Ishikawa (cell line): ENCODE measurements around the gene CHPT1.

Experiments
- CEBPB ChIP-seq: IDR thresholded peaks from 2 replicates; pipeline ENCODE4 v1.6.1; 2012
- CREB1 ChIP-seq: IDR thresholded peaks from 2 replicates; pipeline ENCODE4 v1.6.1; 2012; ENCODE audit warnings: low read depth
- EGR1 ChIP-seq: IDR thresholded peaks from 2 replicates; pipeline ENCODE4 v1.6.1; 2012
- EP300 ChIP-seq: IDR thresholded peaks from 2 replicates; pipeline ENCODE4 v1.6.1; 2012; ENCODE audit warnings: borderline replicate concordance
- FOXM1 ChIP-seq: IDR thresholded peaks from 2 replicates; pipeline ENCODE4 v1.6.1; 2012; ENCODE audit warnings: low read depth, borderline replicate concordance
- NFIC ChIP-seq: IDR thresholded peaks from 2 replicates; pipeline ENCODE4 v1.6.1; 2012
- RAD21 ChIP-seq: IDR thresholded peaks from 2 replicates; pipeline ENCODE4 v1.6.1; 2012; ENCODE audit warnings: low read depth
- TAF1 ChIP-seq: IDR thresholded peaks from 2 replicates; pipeline ENCODE4 v1.6.1; 2012; ENCODE audit warnings: low read depth, mild to moderate bottlenecking
- TCF12 ChIP-seq: IDR thresholded peaks from 2 replicates; pipeline ENCODE4 v1.6.1; 2012; ENCODE audit warnings: low read depth
- TEAD4 ChIP-seq: IDR thresholded peaks from 2 replicates; pipeline ENCODE4 v1.6.1; 2012
- USF1 ChIP-seq: IDR thresholded peaks from 2 replicates; pipeline ENCODE4 v1.6.1; 2012
- YY1 ChIP-seq: IDR thresholded peaks from 2 replicates; pipeline ENCODE4 v1.6.1; 2012; ENCODE audit warnings: low read depth
- ZBTB7A ChIP-seq: IDR thresholded peaks from 2 replicates; pipeline ENCODE4 v1.6.1; 2012; ENCODE audit warnings: low read depth
- TF ChIP-seq, protein P1 (sequence below): IDR thresholded peaks from 2 replicates; pipeline ENCODE4 v1.6.1; 2012; ENCODE audit warnings: low read depth, mild to moderate bottlenecking
- TF ChIP-seq, protein P2 (sequence below): IDR thresholded peaks from 2 replicates; pipeline ENCODE4 v1.6.1; 2012

CHPT1 gene

GRCh38 chr12:101671157-101671791 is 26.2 kb upstream of the CHPT1 start:
- TF ChIP-seq ZBTB7A: no peak
- TF ChIP-seq NFIC: no peak
- TF ChIP-seq TCF12: no peak
- TF ChIP-seq USF1: no peak
- no peak for TF ChIP-seq EP300
- TF ChIP-seq TEAD4: no peak
- TF ChIP-seq TAF1: no peak
- TF ChIP-seq YY1: no peak
- TF ChIP-seq CREB1: no peak
- TF ChIP-seq FOXM1: no peak
- TF ChIP-seq, protein P1, sequence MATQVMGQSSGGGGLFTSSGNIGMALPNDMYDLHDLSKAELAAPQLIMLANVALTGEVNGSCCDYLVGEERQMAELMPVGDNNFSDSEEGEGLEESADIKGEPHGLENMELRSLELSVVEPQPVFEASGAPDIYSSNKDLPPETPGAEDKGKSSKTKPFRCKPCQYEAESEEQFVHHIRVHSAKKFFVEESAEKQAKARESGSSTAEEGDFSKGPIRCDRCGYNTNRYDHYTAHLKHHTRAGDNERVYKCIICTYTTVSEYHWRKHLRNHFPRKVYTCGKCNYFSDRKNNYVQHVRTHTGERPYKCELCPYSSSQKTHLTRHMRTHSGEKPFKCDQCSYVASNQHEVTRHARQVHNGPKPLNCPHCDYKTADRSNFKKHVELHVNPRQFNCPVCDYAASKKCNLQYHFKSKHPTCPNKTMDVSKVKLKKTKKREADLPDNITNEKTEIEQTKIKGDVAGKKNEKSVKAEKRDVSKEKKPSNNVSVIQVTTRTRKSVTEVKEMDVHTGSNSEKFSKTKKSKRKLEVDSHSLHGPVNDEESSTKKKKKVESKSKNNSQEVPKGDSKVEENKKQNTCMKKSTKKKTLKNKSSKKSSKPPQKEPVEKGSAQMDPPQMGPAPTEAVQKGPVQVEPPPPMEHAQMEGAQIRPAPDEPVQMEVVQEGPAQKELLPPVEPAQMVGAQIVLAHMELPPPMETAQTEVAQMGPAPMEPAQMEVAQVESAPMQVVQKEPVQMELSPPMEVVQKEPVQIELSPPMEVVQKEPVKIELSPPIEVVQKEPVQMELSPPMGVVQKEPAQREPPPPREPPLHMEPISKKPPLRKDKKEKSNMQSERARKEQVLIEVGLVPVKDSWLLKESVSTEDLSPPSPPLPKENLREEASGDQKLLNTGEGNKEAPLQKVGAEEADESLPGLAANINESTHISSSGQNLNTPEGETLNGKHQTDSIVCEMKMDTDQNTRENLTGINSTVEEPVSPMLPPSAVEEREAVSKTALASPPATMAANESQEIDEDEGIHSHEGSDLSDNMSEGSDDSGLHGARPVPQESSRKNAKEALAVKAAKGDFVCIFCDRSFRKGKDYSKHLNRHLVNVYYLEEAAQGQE: no peak
- TF ChIP-seq, protein P2, sequence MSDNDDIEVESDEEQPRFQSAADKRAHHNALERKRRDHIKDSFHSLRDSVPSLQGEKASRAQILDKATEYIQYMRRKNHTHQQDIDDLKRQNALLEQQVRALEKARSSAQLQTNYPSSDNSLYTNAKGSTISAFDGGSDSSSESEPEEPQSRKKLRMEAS: no peak
- no peak for TF ChIP-seq EGR1

DNA sequence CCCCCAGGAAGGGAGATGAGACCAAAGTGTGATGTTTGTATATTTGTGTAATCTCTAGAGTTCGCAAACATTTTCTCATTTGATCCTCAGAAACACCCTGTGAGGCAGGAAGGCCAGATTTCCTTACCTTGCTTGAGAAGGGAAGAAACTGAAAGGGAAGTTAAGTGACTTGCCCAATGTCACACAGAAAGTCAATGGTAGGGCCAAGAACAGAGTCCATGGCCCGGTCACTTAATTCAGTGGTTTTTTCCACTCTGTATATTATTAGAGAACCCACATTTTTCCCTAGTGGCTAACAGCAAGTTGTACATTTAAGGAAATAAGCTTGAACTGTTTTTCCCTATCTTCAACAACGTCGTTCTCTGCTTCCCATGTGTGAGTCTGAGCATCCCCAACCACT is 25.6 kb upstream of the CHPT1 start:
- no peak for TF ChIP-seq USF1
- no peak for TF ChIP-seq RAD21

- no peak for TF ChIP-seq TAF1
- TF ChIP-seq ZBTB7A: no peak
- no peak for TF ChIP-seq RAD21
Measured at GRCh38 chr12:101675555-101675954, 21.9 kb upstream of the CHPT1 start.

DNA sequence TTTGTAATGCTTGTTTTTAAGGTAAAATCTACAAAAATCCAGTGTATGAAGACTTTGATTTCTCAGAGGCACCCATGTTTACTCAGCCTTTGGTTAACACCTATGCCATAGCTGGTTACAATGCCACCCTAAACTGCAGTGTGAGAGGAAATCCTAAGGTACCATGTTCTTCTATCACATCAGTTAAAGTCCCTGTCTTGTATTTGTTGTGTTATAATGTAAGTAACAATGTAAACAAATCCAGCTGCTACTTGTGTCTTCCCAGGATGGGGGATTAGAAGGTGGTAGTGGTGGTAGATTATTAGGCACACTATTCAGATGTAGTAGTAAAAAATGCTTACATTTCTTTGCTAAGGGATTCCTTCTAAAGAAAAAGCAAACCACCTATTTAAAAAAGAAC is 19.4 kb upstream of the CHPT1 start:
- no peak for TF ChIP-seq EGR1
- no peak for TF ChIP-seq TAF1
- no peak for TF ChIP-seq RAD21
- no peak for TF ChIP-seq YY1
- TF ChIP-seq TCF12: no peak
- no peak for TF ChIP-seq TEAD4
- TF ChIP-seq, protein P1: no peak
- TF ChIP-seq, protein P2: no peak

GRCh38 chr12:101680240-101680639 is 17.2 kb upstream of the CHPT1 start:
- TF ChIP-seq EGR1 (no peak), TCF12 (no peak), TEAD4 (no peak), CREB1 (no peak)
- TF ChIP-seq, protein P1: no peak

DNA sequence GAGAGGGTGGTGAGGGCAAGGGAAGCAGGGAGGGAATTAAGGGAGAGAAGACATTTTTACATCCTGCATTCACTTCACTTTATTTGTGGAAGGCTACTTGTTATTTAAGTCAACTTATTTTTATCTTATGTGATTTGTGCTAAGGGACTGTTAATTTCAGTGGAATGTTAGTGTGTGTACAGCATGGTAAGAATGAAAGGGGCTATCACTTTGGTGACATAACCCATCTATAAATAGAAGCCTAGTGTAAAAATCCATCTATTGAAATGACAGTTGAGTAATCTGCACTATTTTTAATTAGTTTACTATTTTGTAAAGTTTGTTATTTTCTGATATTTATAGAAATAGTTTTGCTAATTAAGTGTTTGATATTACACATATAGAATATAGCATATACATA is 16.8 kb upstream of the CHPT1 start:
- TF ChIP-seq FOXM1 (no peak), ZBTB7A (no peak), TCF12 (no peak), TAF1 (no peak), TEAD4 (no peak), CEBPB (no peak), USF1 (no peak), NFIC (no peak), YY1 (no peak), CREB1 (no peak), EP300 (no peak)
- TF ChIP-seq, protein P1: no peak
